HepG2 (cell line): Measurements from ENCODE around the gene C11orf58. TPM values are rescaled to one million over a fixed set of nuclear protein-coding genes. Genes with fewer than 3 reads are reported as not detected.

Experiments used
- ATAC-seq: fragments of 200-7000 bp; cut with Tn5 transposase; 3 replicates; pipeline ENCODE4 v1.9.1; 2020; ENCODE audit warnings: mild to moderate bottlenecking, moderate library complexity
- BruUV-seq: library from RNA; stranded (reverse); fragments of 400-500 nt; replicated peaks from 2 replicates; lab custom pipeline; 2021; lab: Mats Ljungman, UMichigan
- CTCF ChIA-PET: fragments of 300-600 bp; formaldehyde crosslinking; extraction: SDS; loops from one replicate; lab custom pipeline; 2021; ENCODE audit warnings: low total read pairs, inconsistent platforms, low intra/inter-chr PET ratio; lab: Yijun Ruan, JAX
- POLR2A ChIA-PET: fragments of 350-600 bp; sonication (Branson Sonifier 250); formaldehyde crosslinking; loops from one replicate; lab custom pipeline; 2020; ENCODE audit warnings: antibody characterized with exemption, inconsistent platforms; lab: Yijun Ruan, JAX
- DNase-seq: peaks from one replicate; pipeline ENCODE4 v3.0.0-alpha.2; 2015; ENCODE audit warnings: low spot score
- FAIRE-seq: peaks from 3 replicates; lab custom pipeline; 2011; peaks lifted over from hg19 to GRCh38; lab: Jason Lieb, UNC
- H2AFZ ChIP-seq: one replicate; pipeline ENCODE4 v1.6.1; 2011; ENCODE audit warnings: low read length, inconsistent platforms
- H3K27ac ChIP-seq: fragments of 300-600 bp; 3 replicates; pipeline ENCODE4 v1.8.0; 2011; ENCODE audit warnings: mixed run types, mild to moderate bottlenecking, mixed read lengths, low read length, inconsistent platforms; ENCODE audit not compliant: insufficient read depth; ENCODE audit errors: extremely low read length
- H3K27me3 ChIP-seq, 2 experiments: fragments of 200-600 bp in 1 of 2; 2 replicates in 1 of 2; 3 replicates in 1 of 2; pipeline versions ENCODE4 v1.6.0 to v1.8.0; 2011; ENCODE audit warnings: low read length in 2 of 2, mild to moderate bottlenecking in 2 of 2, moderate library complexity in 2 of 2, inconsistent platforms in 1 of 2; ENCODE audit not compliant: insufficient read depth in 2 of 2, control insufficient read depth in 1 of 2
- H3K36me3 ChIP-seq, 2 experiments: fragments of 200-600 bp in 1 of 2; replicated peaks in 1 of 2; 2 replicates in 1 of 2; 3 replicates in 1 of 2; pipeline versions ENCODE4 v1.5.1 to v1.8.0; 2011; ENCODE audit warnings: low read length in 2 of 2, inconsistent platforms in 1 of 2; ENCODE audit not compliant: insufficient read depth in 2 of 2, control insufficient read depth in 1 of 2
- H3K4me1 ChIP-seq: 2 replicates; pipeline ENCODE4 v1.5.1; 2012; ENCODE audit warnings: low read length, inconsistent platforms; ENCODE audit not compliant: insufficient read depth
- H3K4me2 ChIP-seq: 2 replicates; pipeline ENCODE4 v1.6.0; 2011; ENCODE audit warnings: low read depth, low read length, inconsistent platforms
- H3K4me3 ChIP-seq, 3 experiments: fragments of 200-600 bp in 1 of 3; sonication (generic), shearing (Covaris generic) in 1 of 3; replicated peaks in 1 of 3; 2 replicates each; pipeline ENCODE4 v1.5.1; 2011 to 2016; ENCODE audit warnings: low read length in 3 of 3, inconsistent platforms in 2 of 3, low read depth in 2 of 3, mild to moderate bottlenecking in 2 of 3, control low read depth in 1 of 3, mixed read lengths in 1 of 3; ENCODE audit not compliant: insufficient read depth in 1 of 3
- H3K79me2 ChIP-seq: one replicate; pipeline ENCODE4 v1.6.1; 2011; ENCODE audit warnings: low read length, inconsistent platforms; ENCODE audit not compliant: insufficient read depth
- H3K9ac ChIP-seq: 2 replicates; pipeline ENCODE4 v1.6.0; 2011; ENCODE audit warnings: mild to moderate bottlenecking, low read depth, low read length, inconsistent platforms; ENCODE audit not compliant: insufficient read depth
- H3K9me3 ChIP-seq: 2 replicates; pipeline ENCODE4 v1.5.1; 2012; ENCODE audit warnings: mild to moderate bottlenecking, low read length
- H4K20me1 ChIP-seq: 2 replicates; pipeline ENCODE4 v1.6.0; 2011; ENCODE audit warnings: inconsistent platforms, mild to moderate bottlenecking, low read length, moderate library complexity; ENCODE audit not compliant: insufficient read depth
- ETV5 ChIP-seq: IDR thresholded peaks from 2 replicates; pipeline ENCODE4 v1.6.1; 2018; ENCODE audit warnings: missing biosample characterization, missing genetic modification reagents, inconsistent platforms, borderline replicate concordance
- FIP1L1 ChIP-seq: fragments of 200-400 bp; formaldehyde crosslinking; IDR thresholded peaks from 2 replicates; pipeline ENCODE4 v1.6.1; 2018; ENCODE audit warnings: low read depth, mild to moderate bottlenecking, low read length, moderate library complexity, borderline replicate concordance; ENCODE audit not compliant: insufficient read depth
- NONO ChIP-seq, 2 experiments: fragments of 450-650 bp in 1 of 2; sonication (generic) in 1 of 2; formaldehyde crosslinking in 1 of 2; IDR thresholded peaks in 1 of 2; conservative IDR thresholded peaks in 1 of 2; 2 replicates each; pipeline versions ENCODE4 v1.6.1 to v1.8.0; 2017 to 2022; ENCODE audit warnings: mild to moderate bottlenecking in 1 of 2, missing genetic modification reagents in 1 of 2, moderate library complexity in 1 of 2
- PHF8 ChIP-seq: sonication (generic); formaldehyde crosslinking; IDR thresholded peaks from 2 replicates; pipeline ENCODE4 v1.5.0; 2020; ENCODE audit warnings: missing genetic modification reagents
- REST ChIP-seq, 2 experiments: IDR thresholded peaks; 2 replicates each; pipeline ENCODE4 v1.6.1; 2011 to 2012; ENCODE audit warnings: low read length in 2 of 2, borderline replicate concordance in 1 of 2, low read depth in 1 of 2, mild to moderate bottlenecking in 1 of 2, moderate library complexity in 1 of 2
- SRSF1 ChIP-seq: fragments of 200-400 bp; formaldehyde crosslinking; optimal IDR thresholded peaks from 2 replicates; pipeline ENCODE3; 2017; ENCODE audit warnings: mild to moderate bottlenecking, low read depth, low read length, moderate library complexity
- STAG1 ChIP-seq: sonication (generic); formaldehyde crosslinking; IDR thresholded peaks from 2 replicates; pipeline ENCODE4 v1.4.0; 2020; ENCODE audit warnings: missing genetic modification reagents
- UBTF ChIP-seq: sonication (generic); formaldehyde crosslinking; IDR thresholded peaks from 2 replicates; pipeline ENCODE4 v1.4.0; 2020; ENCODE audit warnings: mild to moderate bottlenecking, missing genetic modification reagents
- ZBTB2 ChIP-seq: sonication (generic); formaldehyde crosslinking; IDR thresholded peaks from 2 replicates; pipeline ENCODE4 v1.8.0; 2022; ENCODE audit warnings: low read depth, missing genetic modification reagents
- ZGPAT ChIP-seq: IDR thresholded peaks from 2 replicates; pipeline ENCODE4 v1.6.1; 2016; ENCODE audit warnings: mild to moderate bottlenecking
- ZNF432 ChIP-seq: sonication (generic); formaldehyde crosslinking; IDR thresholded peaks from 2 replicates; pipeline ENCODE4 v1.5.0; 2020; ENCODE audit warnings: missing genetic modification reagents, mild to moderate bottlenecking, borderline replicate concordance
- ZNF883 ChIP-seq: sonication (generic); formaldehyde crosslinking; IDR thresholded peaks from 2 replicates; pipeline ENCODE4 v1.5.1; 2020; ENCODE audit warnings: mild to moderate bottlenecking, missing genetic modification reagents; ENCODE audit errors: not compliant biosample characterization
- ZSCAN21 ChIP-seq: sonication (generic); formaldehyde crosslinking; IDR thresholded peaks from 2 replicates; pipeline ENCODE4 v1.8.0; 2022; ENCODE audit warnings: mild to moderate bottlenecking, missing genetic modification reagents, moderate library complexity, borderline replicate concordance
- WGBS: methylation state at CpG from one replicate; pipeline ENCODE4 v1.1.6; 2017; ENCODE audit warnings: low lambda C conversion rate; 5-methylcytosine and 5-hydroxymethylcytosine counted together
- in situ Hi-C: cut with HindIII; loops from 2 replicates; pipeline ENCODE4 v1.10.0; 2017; ENCODE audit warnings: low pct_unique_long_range_greater_than_20kb; ENCODE audit not compliant: extremely low pct_ligation_motif_present
- intact Hi-C: fragments of 100-400 bp; cut with micrococcal nuclease; formaldehyde crosslinking; loops from one replicate; pipeline ENCODE4 v1.10.0; 2022; ENCODE audit not compliant: unreplicated experiment
- polyA plus RNA-seq, 8 experiments: library from polyadenylated mRNA; depleted of rRNA in 3 of 8; stranded (reverse) in 7 of 8; unstranded in 1 of 8; fragments of >200 nt; fragmentation: Illumina TruSeq in 4 of 8; extraction: Trizol in 4 of 8; gene quantifications; 2 replicates each; pipeline versions ENCODE4 v1.2.1 to v1.2.3, GENCODE V29; 2011 to 2016; ENCODE audit warnings: low read depth in 4 of 8, missing spikeins in 1 of 8, mixed read lengths in 1 of 8; ENCODE audit not compliant: insufficient read depth in 1 of 8
- total RNA-seq, 5 experiments: library from RNA; depleted of rRNA; stranded (reverse); fragments of >200 nt; fragmentation: Illumina TruSeq; extraction: Trizol; gene quantifications; 2 replicates each; pipeline ENCODE4 v1.2.3, GENCODE V29; 2016; ENCODE audit warnings: low read depth in 1 of 5

The C11orf58 gene
- total and polyA plus RNA-seq, 2 of the 13 experiments (the other 11 are each of a cell fraction or from before 2014, with no cell fraction given): 83.8 to 167 TPM

GRCh38 chr11:16785520-16786128 is 47.2 kb downstream of the C11orf58 start:
- peak; percentile 63 for DNase-seq
- H3K9me3 ChIP-seq: no peaks in the 10 kb centered on the region
- POLR2A ChIA-PET: no interaction called here
- no TSS peak for BruUV-seq
- H3K4me2 ChIP-seq: peak overlapping the region; percentile 36; the same call in 1 of the 2 replicates
- ATAC-seq: peak; percentile 77
- peaks cover 4 to 14% of the 10 kb centered on the region in 2 experiments; a peak in 4 of 5 replicates for H3K36me3 ChIP-seq
- H3K9ac ChIP-seq: no peak overlapping the region
- WGBS: 71% methylated on average over 5 of the region's 7 CpGs
- CTCF ChIA-PET: no interaction called here
- no peaks in the 10 kb centered on the region for H4K20me1 ChIP-seq
- H3K27me3 ChIP-seq: no peaks in the 10 kb centered on the region
- no peaks in the 10 kb centered on the region for H3K79me2 ChIP-seq
- in situ Hi-C loops: no loop called here
- H3K4me1 ChIP-seq: peaks cover 53% of the 10 kb centered on the region
- intact Hi-C loops: loop anchor here (10.0 kb wide), 1 partner anchor 139 kb away; no protein-coding TSS in a partner anchor
- FAIRE-seq: peak; percentile 95
- H2AFZ ChIP-seq: no peak overlapping the region
- H3K27ac ChIP-seq: peak overlapping the region; percentile 45
- H3K4me3 ChIP-seq: no peak overlapping the region
- TF ChIP-seq ZSCAN21 (CRISPR knock-in tag) (peak; percentile 68; the same call in 1 of the 2 replicates), REST (IDR thresholded peaks at IDR 0.05; ENCODE audit: borderline replicate concordance in 1 of 2, low read depth in 1 of 2, low read length in 2 of 2) (no peak), ETV5 (no peak), NONO (IDR thresholded peaks at IDR 0.05) (no peak), NONO (CRISPR knock-in tag; conservative IDR thresholded peaks at IDR 0.05) (no peak), SRSF1 (no peak), ZNF432 (CRISPR knock-in tag) (no peak), PHF8 (CRISPR knock-in tag) (no peak), ZBTB2 (CRISPR knock-in tag) (no peak), ZNF883 (CRISPR knock-in tag) (no peak), ZGPAT (no peak), STAG1 (CRISPR knock-in tag) (peak; percentile 81), UBTF (no peak), FIP1L1 (no peak)
